Caco-2 (cell line): ENCODE measurements around the gene UPP2. TPM values are rescaled to one million over a fixed set of nuclear protein-coding genes. Genes with fewer than 3 reads are reported as not detected.

ENCODE experiments used
- BruUV-seq: library from RNA; stranded (reverse); fragments of 400-500 nt; replicated peaks from 2 replicates; lab custom pipeline; 2021; lab: Mats Ljungman, UMichigan
- CTCF ChIA-PET: fragments of 300-600 bp; sonication (Branson Sonifier 250); formaldehyde crosslinking; loops from one replicate; lab custom pipeline; 2022; ENCODE audit warnings: antibody characterized with exemption; lab: Charles Lee
- POLR2A ChIA-PET: fragments of 300-600 bp; sonication (Branson Sonifier 250); formaldehyde crosslinking; loops from one replicate; lab custom pipeline; 2022; ENCODE audit warnings: antibody characterized with exemption; lab: Charles Lee
- DNase-seq, 2 experiments: peaks; one replicate each; pipeline versions ENCODE4 v3.0.0 to v3.0.0-alpha.2; 2020 to 2022
- H3K27me3 ChIP-seq: replicated peaks from 2 replicates; pipeline ENCODE4 v1.6.0; 2011; ENCODE audit warnings: low read length; ENCODE audit not compliant: control insufficient read depth, insufficient read depth
- H3K36me3 ChIP-seq: 2 replicates; pipeline ENCODE4 v1.5.1; 2011; ENCODE audit warnings: low read length; ENCODE audit not compliant: control insufficient read depth, insufficient read depth
- H3K4me1 ChIP-seq: fragments of 250-450 bp; sonication (Bioruptor Pico); 2 replicates; pipeline ENCODE4 v1.5.1; 2020; ENCODE audit warnings: mild to moderate bottlenecking
- H3K4me3 ChIP-seq: 2 replicates; pipeline ENCODE4 v1.5.1; 2011; ENCODE audit warnings: low read depth, mild to moderate bottlenecking, control low read depth, low read length
- H3K9me3 ChIP-seq: fragments of 250-450 bp; sonication (Bioruptor Pico); 2 replicates; pipeline ENCODE4 v1.5.1; 2020; ENCODE audit warnings: mild to moderate bottlenecking, moderate library complexity
- H3K27ac Mint-ChIP-seq: one replicate; pipeline ENCODE4 v1.8.0; 2022; ENCODE audit warnings: mixed read lengths; ENCODE audit not compliant: unreplicated experiment
- H3K27me3 Mint-ChIP-seq: one replicate; pipeline ENCODE4 v1.8.0; 2022; ENCODE audit warnings: mixed read lengths; ENCODE audit not compliant: insufficient read depth, unreplicated experiment
- H3K36me3 Mint-ChIP-seq: one replicate; pipeline ENCODE4 v1.8.0; 2022; ENCODE audit warnings: mild to moderate bottlenecking, mixed read lengths; ENCODE audit not compliant: insufficient read depth, unreplicated experiment
- H3K4me1 Mint-ChIP-seq: one replicate; pipeline ENCODE4 v1.8.0; 2022; ENCODE audit warnings: low read depth, mixed read lengths; ENCODE audit not compliant: unreplicated experiment
- H3K4me3 Mint-ChIP-seq: one replicate; pipeline ENCODE4 v1.8.0; 2022; ENCODE audit warnings: mild to moderate bottlenecking, moderate library complexity, mixed read lengths; ENCODE audit not compliant: unreplicated experiment
- H3K9me3 Mint-ChIP-seq: one replicate; pipeline ENCODE4 v1.8.0; 2022; ENCODE audit warnings: mixed read lengths; ENCODE audit not compliant: unreplicated experiment
- CTCF ChIP-seq, 2 experiments: fragments of 200-600 bp in 1 of 2; IDR thresholded peaks; 1 replicate in 1 of 2; 2 replicates in 1 of 2; pipeline versions ENCODE4 v1.5.1 to v1.8.0; 2011 to 2022; ENCODE audit warnings: antibody characterized with exemption in 1 of 2, control low read depth in 1 of 2, inconsistent platforms in 1 of 2, low read depth in 1 of 2, low read length in 1 of 2, mild to moderate bottlenecking in 1 of 2, moderate library complexity in 1 of 2; ENCODE audit not compliant: insufficient read depth in 1 of 2, severe bottlenecking in 1 of 2, unreplicated experiment in 1 of 2
- intact Hi-C: fragments of 100-400 bp; cut with micrococcal nuclease; formaldehyde crosslinking; loops from one replicate; pipeline ENCODE4 v1.10.0; 2022; ENCODE audit not compliant: unreplicated experiment
- total RNA-seq: library from RNA; stranded (reverse); gene quantifications from 2 replicates; pipeline ENCODE4 v1.2.3, GENCODE V29; 2022

The UPP2 gene
- total RNA-seq, 1 experiment from 2014 or later = not detected

DNA sequence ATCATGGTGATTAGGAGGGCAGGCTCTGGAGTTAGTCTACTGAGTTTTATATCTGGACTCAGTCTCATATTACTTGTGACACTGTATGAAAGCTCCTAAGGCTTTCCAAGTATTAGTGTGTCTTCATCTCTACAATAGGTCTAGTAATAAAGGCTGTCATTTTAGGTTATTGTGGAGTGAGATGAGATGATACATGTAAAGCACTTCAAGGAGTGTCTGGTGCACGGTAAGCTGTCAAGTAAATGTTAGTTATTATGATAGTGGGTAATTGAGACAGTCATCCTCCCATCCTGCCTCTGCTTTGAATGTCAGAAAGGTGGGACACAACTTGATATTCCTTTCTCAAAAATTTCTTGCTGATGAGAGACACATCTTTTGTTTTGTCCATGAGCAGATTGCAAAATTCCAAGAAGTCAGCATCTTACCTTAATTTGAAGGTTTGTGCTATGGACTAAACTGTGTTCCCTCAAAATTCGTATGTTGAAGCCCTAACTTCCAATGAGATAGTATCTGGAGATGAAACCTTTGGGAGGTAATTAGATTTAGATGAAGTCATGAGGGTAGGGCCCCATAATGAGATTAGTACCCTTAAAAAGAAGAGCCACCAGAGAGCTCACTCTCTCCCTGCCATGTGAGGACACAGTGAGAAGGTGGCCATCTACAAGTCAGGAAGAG lies 41.4 kb upstream of the UPP2 start:
- Mint-ChIP-seq H3K36me3 (no peaks in the 10 kb centered on the region), H3K27me3 (no peaks in the 10 kb centered on the region), H3K9me3 (peaks cover 12% of the 10 kb centered on the region), H3K4me1 (peaks cover 13% of the 10 kb centered on the region), H3K27ac (no peak overlapping the region), H3K4me3 (no peak overlapping the region)
- Histone ChIP-seq H3K36me3 (no peaks in the 10 kb centered on the region), H3K4me3 (no peak overlapping the region), H3K9me3 (no peaks in the 10 kb centered on the region), H3K4me1 (peaks cover 20% of the 10 kb centered on the region), H3K27me3 (no peaks in the 10 kb centered on the region; the same call in 1 of the 2 replicates)
- BruUV-seq = no TSS peak
- CTCF ChIA-PET = no interaction called here
- DNase-seq = no peak
- intact Hi-C loops = no loop called here
- POLR2A ChIA-PET = no interaction called here
- no peak for TF ChIP-seq CTCF (IDR thresholded peaks at IDR 0.05; ENCODE audit: insufficient read depth in 1 of 2, low read depth in 1 of 2, low read length in 1 of 2, severe bottlenecking in 1 of 2, unreplicated experiment in 1 of 2)

DNA sequence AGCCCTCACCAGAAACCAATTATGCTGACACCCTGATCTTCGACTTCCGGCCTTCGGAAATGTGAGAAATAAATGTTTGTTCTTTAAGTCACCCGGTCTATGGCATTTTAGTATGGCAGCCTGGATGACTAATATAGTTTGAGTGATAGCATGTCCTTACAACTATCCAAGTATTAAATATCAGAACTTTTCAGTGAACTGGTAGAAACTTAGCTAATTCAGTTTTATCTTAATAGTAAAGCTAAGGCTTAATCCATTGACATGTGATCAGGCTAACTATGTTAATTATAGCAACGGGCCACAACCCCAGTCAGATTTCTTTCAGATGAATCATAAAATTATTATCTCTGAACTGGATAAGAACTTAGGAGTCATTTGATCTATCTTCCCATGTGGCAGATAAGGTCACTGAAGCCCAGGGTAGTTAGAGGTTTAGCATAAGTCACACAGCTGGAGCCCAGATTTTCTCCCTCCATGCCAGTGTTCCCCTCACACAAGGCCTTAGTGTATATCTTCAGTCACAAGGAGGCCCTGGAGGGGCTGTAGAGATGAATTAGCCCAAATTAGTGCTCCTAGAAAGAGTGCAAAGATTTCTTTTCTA lies 40.7 kb upstream of the UPP2 start:
- no peak for DNase-seq

DNA sequence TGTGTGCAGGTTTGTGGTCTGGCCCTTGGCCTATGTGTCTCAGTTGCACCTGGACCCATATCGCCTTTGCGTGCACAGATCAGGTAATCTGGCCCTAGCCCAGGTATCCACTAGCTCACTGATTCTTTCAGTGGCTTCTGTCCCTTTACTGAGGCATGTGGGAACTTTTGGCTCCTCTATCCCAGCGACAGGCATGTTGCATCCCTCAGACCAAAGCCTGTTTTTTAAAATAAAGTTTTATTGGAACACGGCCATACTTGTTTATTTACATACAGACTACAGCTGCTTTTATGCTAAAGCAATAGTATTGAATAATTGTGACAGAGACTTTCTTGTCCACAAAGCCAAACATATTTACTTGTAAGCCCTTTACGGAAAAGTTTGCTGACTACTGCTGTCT lies 39.9 kb upstream of the UPP2 start:
- H3K4me1 Mint-ChIP-seq = peaks cover 10% of the 10 kb centered on the region
- H3K27ac Mint-ChIP-seq = no peak overlapping the region
- Histone ChIP-seq H3K4me1 (peaks cover 14% of the 10 kb centered on the region), H3K4me3 (no peak overlapping the region), H3K36me3 (no peaks in the 10 kb centered on the region), H3K27me3 (no peaks in the 10 kb centered on the region; the same call in 1 of the 2 replicates), H3K9me3 (no peaks in the 10 kb centered on the region)
- POLR2A ChIA-PET = no interaction called here
- no peak for DNase-seq
- no peak overlapping the region for H3K4me3 Mint-ChIP-seq
- H3K27me3 Mint-ChIP-seq = no peaks in the 10 kb centered on the region
- intact Hi-C loops = no loop called here
- peaks cover 12% of the 10 kb centered on the region for H3K9me3 Mint-ChIP-seq
- CTCF ChIA-PET = interaction anchor here (1.2 kb wide), 1 partner anchor 37 kb away, joined by 3 read pairs; no protein-coding TSS in a partner anchor
- H3K36me3 Mint-ChIP-seq = no peaks in the 10 kb centered on the region
- BruUV-seq = no TSS peak
- no peak for TF ChIP-seq CTCF (IDR thresholded peaks at IDR 0.05; ENCODE audit: insufficient read depth in 1 of 2, low read depth in 1 of 2, low read length in 1 of 2, severe bottlenecking in 1 of 2, unreplicated experiment in 1 of 2)

More for the DNA sequence above, 40.7 kb upstream of the UPP2 start:
- BruUV-seq = no TSS peak
- Mint-ChIP-seq H3K9me3 (peaks cover 12% of the 10 kb centered on the region), H3K27me3 (no peaks in the 10 kb centered on the region), H3K27ac (no peak overlapping the region), H3K4me3 (no peak overlapping the region), H3K36me3 (no peaks in the 10 kb centered on the region), H3K4me1 (peaks cover 13% of the 10 kb centered on the region)
- no peak for TF ChIP-seq CTCF (IDR thresholded peaks at IDR 0.05; ENCODE audit: insufficient read depth in 1 of 2, low read depth in 1 of 2, low read length in 1 of 2, severe bottlenecking in 1 of 2, unreplicated experiment in 1 of 2)
- Histone ChIP-seq H3K9me3 (no peaks in the 10 kb centered on the region), H3K4me1 (peaks cover 20% of the 10 kb centered on the region), H3K27me3 (no peaks in the 10 kb centered on the region; the same call in 1 of the 2 replicates), H3K4me3 (no peak overlapping the region), H3K36me3 (no peaks in the 10 kb centered on the region)
- ChIA-PET POLR2A (no interaction called here), CTCF (no interaction called here)
- intact Hi-C loops = no loop called here
